CD8-positive, alpha-beta memory T cell (primary cell): Measurements from ENCODE around the gene CITED2. TPM values are rescaled to one million over a fixed set of nuclear protein-coding genes. Genes with fewer than 3 reads are reported as not detected.

Source experiments
- CTCF ChIA-PET: fragments of 350-600 bp; sonication (Branson Sonifier 250); formaldehyde crosslinking; loops from one replicate; lab custom pipeline; 2021; ENCODE audit warnings: antibody characterized with exemption; lab: Charles Lee
- POLR2A ChIA-PET: fragments of 350-600 bp; sonication (Branson Sonifier 250); formaldehyde crosslinking; loops from one replicate; lab custom pipeline; 2021; ENCODE audit warnings: antibody characterized with exemption; lab: Charles Lee
- DNase-seq, 5 donors: peaks; one replicate each; pipeline versions ENCODE4 v3.0.0 to v3.0.0-alpha.2; 2020 to 2022; ENCODE audit warnings: mixed read lengths in 1 of 5
- H3K27ac ChIP-seq: one replicate; pipeline ENCODE4 v1.7.0; 2013; ENCODE audit warnings: low read depth, mild to moderate bottlenecking, low read length, moderate library complexity
- H3K27me3 ChIP-seq: 2 replicates; pipeline ENCODE4 v1.7.0; 2013; ENCODE audit warnings: low read length, mild to moderate bottlenecking; ENCODE audit not compliant: insufficient read depth, poor library complexity, severe bottlenecking
- H3K36me3 ChIP-seq: 2 replicates; pipeline ENCODE4 v1.7.0; 2013; ENCODE audit warnings: mild to moderate bottlenecking, low read length, moderate library complexity; ENCODE audit not compliant: insufficient read depth
- H3K4me1 ChIP-seq: 2 replicates; pipeline ENCODE4 v1.7.0; 2013; ENCODE audit warnings: mild to moderate bottlenecking, low read length, moderate library complexity; ENCODE audit not compliant: insufficient read depth
- H3K4me3 ChIP-seq: 2 replicates; pipeline ENCODE4 v1.7.0; 2013; ENCODE audit warnings: mild to moderate bottlenecking, low read length
- H3K9me3 ChIP-seq: 2 replicates; pipeline ENCODE4 v1.7.0; 2013; ENCODE audit warnings: mild to moderate bottlenecking, low read length
- H3K27ac Mint-ChIP-seq, 8 donors: one replicate each; pipeline ENCODE4 v1.8.0; 2020 to 2021; ENCODE audit warnings: mixed read lengths in 8 of 8, mild to moderate bottlenecking in 6 of 8, inconsistent platforms in 3 of 8, moderate library complexity in 3 of 8
- H3K27me3 Mint-ChIP-seq, 2 donors: one replicate each; pipeline ENCODE4 v1.8.0; 2020 to 2021; ENCODE audit warnings: mixed read lengths in 2 of 2, mild to moderate bottlenecking in 1 of 2, moderate library complexity in 1 of 2
- H3K36me3 Mint-ChIP-seq, 3 donors: one replicate each; pipeline ENCODE4 v1.8.0; 2020 to 2021; ENCODE audit warnings: mixed read lengths in 3 of 3, inconsistent platforms in 1 of 3, mild to moderate bottlenecking in 1 of 3
- H3K4me1 Mint-ChIP-seq, 3 donors: one replicate each; pipeline ENCODE4 v1.8.0; 2020 to 2021; ENCODE audit warnings: mixed read lengths in 3 of 3, inconsistent platforms in 1 of 3, mild to moderate bottlenecking in 1 of 3
- H3K4me3 Mint-ChIP-seq, 7 donors: one replicate each; pipeline ENCODE4 v1.8.0; 2020 to 2021; ENCODE audit warnings: mixed read lengths in 7 of 7, mild to moderate bottlenecking in 6 of 7, moderate library complexity in 4 of 7, inconsistent platforms in 2 of 7
- H3K9me3 Mint-ChIP-seq, 5 donors: one replicate each; pipeline ENCODE4 v1.8.0; 2020 to 2022; ENCODE audit warnings: mixed read lengths in 5 of 5, mild to moderate bottlenecking in 3 of 5, moderate library complexity in 2 of 5, inconsistent platforms in 1 of 5
- polyA plus RNA-seq: library from polyadenylated mRNA; unstranded; fragments of 300-500 nt; fragmentation: Illumina TruSeq; gene quantifications from one replicate; pipeline ENCODE4 v1.2.3, GENCODE V29; 2021
- total RNA-seq, 2 experiments: library from RNA; stranded (reverse); gene quantifications; one replicate each; pipeline ENCODE4 v1.2.3, GENCODE V29; 2021

The CITED2 gene
- total and polyA plus RNA-seq, 3 experiments from 2014 or later: 53.8 to 69.8 (median 68.6) TPM

DNA sequence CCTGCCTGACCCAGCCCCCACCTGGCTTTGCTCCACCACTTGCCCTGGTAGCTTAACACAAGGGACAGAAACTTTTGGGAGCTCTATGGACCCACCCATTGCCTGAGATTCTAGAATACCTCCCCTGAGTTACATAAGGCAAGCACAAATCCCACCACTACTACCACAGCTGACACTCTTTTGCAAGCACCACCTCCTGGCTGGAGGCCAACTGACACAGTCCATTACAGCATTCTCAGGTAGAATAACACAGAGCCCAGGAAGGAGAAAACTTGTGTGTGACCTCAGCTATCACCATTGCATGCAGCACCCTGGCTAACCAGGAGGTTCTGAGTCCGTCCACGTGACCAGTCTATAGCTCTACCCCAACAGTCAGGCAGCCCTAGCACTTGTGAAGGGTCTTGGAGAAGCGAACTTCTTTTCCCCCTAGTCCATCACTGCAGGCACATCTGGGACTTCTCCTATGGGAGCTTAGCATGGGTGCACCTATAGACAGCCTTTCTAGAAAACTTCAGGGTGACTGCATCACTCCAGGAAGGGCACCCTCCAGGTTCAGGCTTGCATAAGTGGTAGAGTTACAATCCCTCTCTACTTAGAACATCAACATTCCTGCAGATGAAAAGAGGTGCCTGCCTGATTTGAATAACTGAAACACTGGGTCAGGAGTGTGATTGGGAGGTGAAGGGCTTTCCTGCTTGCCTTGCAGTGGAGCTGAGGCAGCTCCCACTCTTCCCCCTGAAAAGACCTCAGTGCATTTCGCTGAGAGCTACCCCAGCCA lies 30.1 kb downstream of the CITED2 start:
- Histone ChIP-seq H3K4me3 (no peak overlapping the region), H3K36me3 (no peaks in the 10 kb centered on the region), H3K9me3 (no peaks in the 10 kb centered on the region), H3K4me1 (peaks cover 22% of the 10 kb centered on the region), H3K27me3 (no peaks in the 10 kb centered on the region), H3K27ac (no peak overlapping the region)
- DNase-seq: no peak
- peak overlapping the region in 4 of 8 donors; percentile 23 to 72 (median 61) for H3K27ac Mint-ChIP-seq
- no peaks in the 10 kb centered on the region for H3K9me3 Mint-ChIP-seq
- H3K4me1 Mint-ChIP-seq: peaks cover 19 to 33% (median 27%) of the 10 kb centered on the region in 3 donors
- CTCF ChIA-PET: interaction anchor here (1.4 kb wide), 1 partner anchor 94 kb away, joined by 4 read pairs; no protein-coding TSS in a partner anchor
- H3K36me3 Mint-ChIP-seq: peaks cover 0 to 7% (median 0%) of the 10 kb centered on the region in 3 donors
- no peaks in the 10 kb centered on the region for H3K27me3 Mint-ChIP-seq
- POLR2A ChIA-PET: no interaction called here
- H3K4me3 Mint-ChIP-seq: peak overlapping the region in 1 of 7 donors; percentile 28

DNA sequence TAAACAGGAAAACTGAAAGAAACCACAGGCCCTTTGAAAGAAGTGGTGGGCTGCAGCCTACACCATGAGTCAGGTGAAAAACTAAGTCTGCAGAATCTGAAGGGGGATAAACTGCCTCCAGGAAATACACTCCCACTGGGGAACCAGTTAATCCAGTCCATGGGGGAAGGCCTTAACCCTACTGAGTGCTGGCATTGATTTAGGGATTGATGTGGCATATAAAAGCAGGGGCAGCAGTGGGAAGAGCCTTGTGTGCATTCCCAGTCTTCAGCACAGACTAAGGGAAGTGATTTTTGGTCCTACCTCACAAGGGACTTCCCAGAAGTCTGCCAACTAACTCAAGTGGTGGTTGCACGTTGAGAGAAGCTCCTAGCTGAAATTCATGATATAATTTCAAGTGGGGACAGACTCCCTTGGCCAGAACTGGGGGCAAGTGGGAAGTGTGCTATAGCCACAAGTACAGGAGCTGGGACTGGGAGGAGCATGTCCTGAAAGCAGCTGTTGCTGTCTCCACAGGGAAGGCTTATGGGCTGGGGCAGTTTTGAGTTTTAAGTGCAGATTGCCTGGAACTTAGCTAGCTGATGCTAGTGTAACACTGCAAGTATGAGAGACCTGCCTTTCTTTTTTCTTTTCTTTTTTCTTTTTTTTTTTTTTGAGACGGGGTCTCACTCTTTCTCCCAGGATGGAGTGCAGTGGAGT lies 31.2 kb downstream of the CITED2 start:
- H3K27ac Mint-ChIP-seq: peak overlapping the region in 6 of 8 donors; percentile 2 to 69 (median 42)
- Histone ChIP-seq H3K27me3 (no peaks in the 10 kb centered on the region), H3K4me3 (no peak overlapping the region), H3K27ac (no peak overlapping the region), H3K36me3 (no peaks in the 10 kb centered on the region), H3K4me1 (peaks cover 22% of the 10 kb centered on the region), H3K9me3 (no peaks in the 10 kb centered on the region)
- ChIA-PET POLR2A (no interaction called here), CTCF (interaction anchor here (1.4 kb wide), 1 partner anchor 93 kb away, joined by 4 read pairs; no protein-coding TSS in a partner anchor)
- DNase-seq: no peak
- H3K27me3 Mint-ChIP-seq: no peaks in the 10 kb centered on the region
- no peaks in the 10 kb centered on the region for H3K9me3 Mint-ChIP-seq
- peak overlapping the region in 3 of 7 donors; percentile 3 to 42 (median 39) for H3K4me3 Mint-ChIP-seq
- H3K4me1 Mint-ChIP-seq: peaks cover 19 to 33% (median 27%) of the 10 kb centered on the region in 3 donors
- peaks cover 0 to 7% (median 0%) of the 10 kb centered on the region in 3 donors for H3K36me3 Mint-ChIP-seq

- H3K27me3 ChIP-seq: no peaks in the 10 kb centered on the region
- CTCF ChIA-PET: no interaction called here
- no peak for DNase-seq
- Mint-ChIP-seq H3K27me3 (no peaks in the 10 kb centered on the region), H3K36me3 (peaks cover 0 to under 1% (median 0%) of the 10 kb centered on the region in 3 donors), H3K4me1 (peaks cover 19 to 33% (median 27%) of the 10 kb centered on the region in 3 donors), H3K9me3 (no peaks in the 10 kb centered on the region), H3K4me3 (no peak overlapping the region), H3K27ac (no peak overlapping the region)
- H3K36me3 ChIP-seq: no peaks in the 10 kb centered on the region
- peaks cover 22% of the 10 kb centered on the region for H3K4me1 ChIP-seq
- no peak overlapping the region for H3K4me3 ChIP-seq
- no peaks in the 10 kb centered on the region for H3K9me3 ChIP-seq
- POLR2A ChIA-PET: interaction anchor here (0.6 to 0.7 kb wide), 2 partner anchors 39 to 94 kb away, joined by 4 to 7 read pairs; no protein-coding TSS in a partner anchor
- no peak overlapping the region for H3K27ac ChIP-seq
These were observed 33.4 kb downstream of the CITED2 start for GRCh38 chr6:139341060-139341459.

DNA sequence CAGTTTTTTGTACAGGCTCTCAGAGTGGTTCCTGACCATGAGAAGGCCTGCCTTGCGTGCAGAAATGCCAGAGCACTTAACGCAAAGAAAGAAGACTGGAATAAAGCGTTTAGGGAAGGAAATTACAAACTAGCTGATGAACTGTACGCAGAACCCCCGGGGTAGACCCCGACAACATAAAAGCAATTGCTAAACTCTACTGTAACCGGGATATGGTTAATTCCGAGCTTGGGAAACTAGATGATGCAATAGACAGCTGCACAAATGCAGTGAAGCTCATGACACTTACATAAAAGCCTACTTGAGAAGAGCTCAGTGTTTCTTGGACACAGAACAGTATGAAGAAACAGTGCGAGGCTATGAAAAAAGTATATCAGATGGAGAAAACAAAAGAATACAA lies 35.7 kb downstream of the CITED2 start:
- Mint-ChIP-seq H3K36me3 (no peaks in the 10 kb centered on the region), H3K4me3 (no peak overlapping the region), H3K27me3 (no peaks in the 10 kb centered on the region), H3K4me1 (peaks cover 12 to 19% (median 15%) of the 10 kb centered on the region in 3 donors), H3K9me3 (no peaks in the 10 kb centered on the region), H3K27ac (no peak overlapping the region)
- POLR2A ChIA-PET: no interaction called here
- CTCF ChIA-PET: interaction anchor here (1.0 to 1.7 kb wide), 2 partner anchors 12 to 119 kb away, joined by 3 to 5 read pairs; no protein-coding TSS in a partner anchor
- no peak overlapping the region for H3K27ac ChIP-seq
- H3K9me3 ChIP-seq: no peaks in the 10 kb centered on the region
- peaks cover 14% of the 10 kb centered on the region for H3K4me1 ChIP-seq
- no peaks in the 10 kb centered on the region for H3K36me3 ChIP-seq
- DNase-seq: no peak
- H3K4me3 ChIP-seq: no peak overlapping the region
- no peaks in the 10 kb centered on the region for H3K27me3 ChIP-seq

DNA sequence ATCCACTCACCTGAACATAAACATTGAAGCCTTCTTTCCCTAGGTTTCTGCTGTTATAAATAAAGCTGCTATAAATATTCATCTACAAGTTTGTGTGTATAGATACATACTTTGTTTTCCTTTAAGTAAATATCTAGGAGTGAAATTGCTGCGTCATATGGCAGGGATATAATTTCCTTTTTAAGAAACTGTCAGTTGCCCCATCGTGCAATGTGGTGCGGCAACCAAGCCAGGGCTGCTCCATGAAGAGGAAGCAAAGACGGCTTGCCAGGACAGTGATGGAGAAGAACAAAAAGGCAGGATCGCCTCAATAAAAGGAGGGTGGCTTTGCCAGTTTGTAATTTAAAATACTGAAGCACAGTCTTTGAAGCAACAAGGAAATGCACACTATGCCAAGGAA lies 36.6 kb downstream of the CITED2 start:
- ChIA-PET POLR2A (no interaction called here), CTCF (interaction anchor here (1.7 kb wide), 1 partner anchor 11 kb away, joined by 5 read pairs; no protein-coding TSS in a partner anchor)
- Mint-ChIP-seq H3K4me3 (no peak overlapping the region), H3K27me3 (no peaks in the 10 kb centered on the region), H3K27ac (no peak overlapping the region), H3K4me1 (peaks cover 4 to 9% (median 5%) of the 10 kb centered on the region in 3 donors), H3K9me3 (no peaks in the 10 kb centered on the region), H3K36me3 (no peaks in the 10 kb centered on the region)
- Histone ChIP-seq H3K4me1 (peaks cover 4% of the 10 kb centered on the region), H3K4me3 (no peak overlapping the region), H3K27me3 (no peaks in the 10 kb centered on the region), H3K36me3 (no peaks in the 10 kb centered on the region), H3K27ac (no peak overlapping the region), H3K9me3 (no peaks in the 10 kb centered on the region)
- DNase-seq: no peak

GRCh38 chr6:139337001-139337400 lies 37.4 kb downstream of the CITED2 start:
- Mint-ChIP-seq H3K27ac (no peak overlapping the region), H3K4me3 (no peak overlapping the region), H3K9me3 (no peaks in the 10 kb centered on the region), H3K4me1 (peaks cover 0 to 4% (median 0%) of the 10 kb centered on the region in 3 donors), H3K27me3 (no peaks in the 10 kb centered on the region), H3K36me3 (no peaks in the 10 kb centered on the region)
- H3K36me3 ChIP-seq: no peaks in the 10 kb centered on the region
- ChIA-PET CTCF (interaction anchor here (1.3 kb wide), 1 partner anchor 13 kb away, joined by 3 read pairs; no protein-coding TSS in a partner anchor), POLR2A (no interaction called here)
- DNase-seq: no peak
- no peaks in the 10 kb centered on the region for H3K9me3 ChIP-seq
- no peak overlapping the region for H3K4me3 ChIP-seq
- H3K27me3 ChIP-seq: no peaks in the 10 kb centered on the region
- no peak overlapping the region for H3K27ac ChIP-seq
- H3K4me1 ChIP-seq: no peaks in the 10 kb centered on the region

DNA sequence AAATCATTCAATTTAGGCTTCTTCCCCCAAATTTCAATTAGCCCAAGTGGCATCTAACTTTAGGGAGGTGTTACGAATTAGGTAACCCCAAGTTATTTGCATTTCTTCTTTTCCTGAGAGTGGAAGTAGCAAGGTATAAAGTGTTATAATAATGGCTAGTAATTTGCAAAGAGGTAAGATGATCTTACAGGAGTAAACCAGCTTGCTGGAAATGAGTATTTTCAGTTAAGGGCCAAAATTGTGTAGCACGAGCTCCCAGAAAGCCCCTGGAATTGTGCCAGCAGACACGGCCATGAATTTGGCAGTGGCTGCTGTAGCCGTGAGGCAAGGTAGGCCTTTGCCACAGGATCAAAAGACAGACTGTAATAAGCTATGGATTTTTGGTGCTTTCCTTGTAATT lies 38.0 kb downstream of the CITED2 start:
- ChIA-PET POLR2A (no interaction called here), CTCF (interaction anchor here (1.0 to 1.3 kb wide), 2 partner anchors 9 to 12 kb away, joined by 3 read pairs; no protein-coding TSS in a partner anchor)
- Mint-ChIP-seq H3K36me3 (no peaks in the 10 kb centered on the region), H3K9me3 (no peaks in the 10 kb centered on the region), H3K4me3 (no peak overlapping the region), H3K4me1 (peaks cover 0 to 4% (median 0%) of the 10 kb centered on the region in 3 donors), H3K27ac (no peak overlapping the region), H3K27me3 (no peaks in the 10 kb centered on the region)
- Histone ChIP-seq H3K36me3 (no peaks in the 10 kb centered on the region), H3K27me3 (no peaks in the 10 kb centered on the region), H3K4me3 (no peak overlapping the region), H3K27ac (no peak overlapping the region), H3K9me3 (no peaks in the 10 kb centered on the region), H3K4me1 (no peaks in the 10 kb centered on the region)
- no peak for DNase-seq
